ENCODE results near the gene NKIRAS2.

Gene NKIRAS2

DNA sequence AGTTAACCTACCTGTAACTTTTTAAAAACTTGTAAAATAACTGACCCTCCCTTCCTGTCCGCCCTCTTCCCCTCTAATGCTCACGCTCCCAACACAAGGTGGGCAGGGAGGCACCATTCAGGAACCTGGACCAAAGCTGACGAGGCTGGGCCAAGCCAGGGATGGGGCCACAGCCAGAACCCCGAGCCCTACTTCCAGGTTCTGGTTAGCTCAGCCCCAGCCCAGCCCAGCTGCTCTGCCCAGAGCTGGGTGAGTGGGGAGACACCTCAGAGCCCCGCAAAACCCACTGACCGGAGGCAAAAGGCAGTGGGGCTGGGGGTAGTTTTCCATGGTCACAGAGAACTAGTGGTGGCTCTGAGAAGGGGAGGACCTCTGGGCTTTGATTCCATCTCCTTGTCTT is 45.9 kb upstream of the NKIRAS2 start:
- no peak for TF ChIP-seq CTCF (IDR thresholded peaks at IDR 0.05; ENCODE audit: control extremely low read depth, extremely low read depth, low read depth, missing control alignments)
- DNase-seq (ENCODE audit: extremely low spot score): no peak
- CTCF ChIA-PET: interaction anchor here (1.2 to 1.4 kb wide), 2 partner anchors 13 to 207 kb away, joined by 3 read pairs; no protein-coding TSS in a partner anchor
- POLR2A ChIA-PET: no interaction called here

DNA sequence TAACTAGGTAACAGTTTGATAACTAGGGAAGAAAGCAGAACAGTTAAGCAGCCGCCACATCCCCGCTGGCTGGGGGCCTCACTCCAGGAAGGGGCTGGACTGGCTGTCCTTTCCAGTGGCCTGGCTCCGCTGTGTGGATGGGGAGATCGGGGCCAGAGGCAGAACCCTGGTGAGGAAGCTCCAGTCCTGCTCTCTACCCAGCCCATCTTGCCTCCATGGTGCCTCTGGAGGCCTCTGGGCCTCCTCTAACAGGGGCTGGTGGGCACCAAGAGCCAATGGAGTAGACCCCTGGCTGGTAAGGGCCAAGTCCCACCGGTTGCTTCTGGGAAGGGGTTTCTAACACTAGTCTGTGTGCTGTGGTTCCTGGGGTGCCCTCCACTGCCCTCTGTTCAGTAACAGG is 45.2 kb upstream of the NKIRAS2 start:
- ChIA-PET CTCF (interaction anchor here (1.2 kb wide), 1 partner anchor 9 kb away, joined by 3 read pairs; no protein-coding TSS in a partner anchor), POLR2A (no interaction called here)
- DNase-seq (ENCODE audit: extremely low spot score): no peak

GRCh38 chr17:41975099-41976083 is 44.5 kb upstream of the NKIRAS2 start:
- DNase-seq (ENCODE audit: extremely low spot score): no peak
- ChIA-PET CTCF (interaction anchor here (0.9 to 1.5 kb wide), 5 partner anchors 10 to 45 kb away, joined by 3 to 4 read pairs (median 4); partner anchors contain the start of gene NKIRAS2), POLR2A (interaction anchor here (1.8 kb wide), 1 partner anchor 9 kb away, joined by 9 read pairs; the partner anchor contains the start of gene CNP)
- TF ChIP-seq CTCF (IDR thresholded peaks at IDR 0.05; ENCODE audit: control extremely low read depth, extremely low read depth, low read depth, missing control alignments): no peak

More for the DNA sequence above, 45.2 kb upstream of the NKIRAS2 start:
- TF ChIP-seq CTCF (IDR thresholded peaks at IDR 0.05; ENCODE audit: control extremely low read depth, extremely low read depth, low read depth, missing control alignments): no peak

DNA sequence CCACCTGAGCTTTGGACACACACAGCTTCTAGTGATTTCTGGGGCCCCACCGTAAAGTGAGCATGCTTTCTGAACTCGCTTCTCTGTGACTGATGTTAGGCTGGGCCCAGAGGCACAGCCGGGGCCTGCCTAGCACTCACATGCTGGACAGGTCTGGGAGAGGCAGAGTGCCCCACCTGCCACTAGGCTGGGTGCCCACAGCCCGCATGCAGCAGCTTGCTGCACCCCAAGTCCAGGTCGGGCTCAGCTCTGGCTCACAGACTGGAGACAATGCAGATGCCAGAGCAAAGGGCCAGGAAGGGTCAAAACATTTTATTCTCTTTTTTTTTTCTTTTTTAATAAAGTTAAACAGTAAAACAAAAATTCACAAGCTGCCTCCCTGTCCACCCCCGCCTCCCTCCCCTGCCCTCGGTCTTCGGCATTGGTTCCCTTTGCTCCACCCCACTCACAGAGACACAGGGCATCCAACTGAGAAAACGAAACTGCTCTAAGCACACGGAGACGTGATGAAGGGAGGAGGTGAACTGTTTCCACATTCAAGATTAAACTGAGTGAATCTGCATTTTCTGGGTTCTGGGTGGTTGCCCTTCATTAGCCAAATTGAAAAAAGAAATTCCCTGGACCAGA is 43.6 kb upstream of the NKIRAS2 start:
- no peak for TF ChIP-seq CTCF (IDR thresholded peaks at IDR 0.05; ENCODE audit: control extremely low read depth, extremely low read depth, low read depth, missing control alignments)
- ChIA-PET POLR2A (interaction anchor here (1.8 kb wide), 1 partner anchor 9 kb away, joined by 9 read pairs; the partner anchor contains the start of gene CNP), CTCF (interaction anchor here (0.9 to 1.5 kb wide), 5 partner anchors 11 to 44 kb away, joined by 3 to 6 read pairs (median 4); partner anchors contain the start of gene NKIRAS2)
- no peak for DNase-seq (ENCODE audit: extremely low spot score)

- ChIA-PET CTCF (interaction anchor here (1.0 to 1.2 kb wide), 2 partner anchors 11 to 24 kb away, joined by 3 read pairs; partner anchors contain the start of gene CNP), POLR2A (no interaction called here)
- DNase-seq (ENCODE audit: extremely low spot score): no peak
- no peak for TF ChIP-seq CTCF (IDR thresholded peaks at IDR 0.05; ENCODE audit: control extremely low read depth, extremely low read depth, low read depth, missing control alignments)
These were observed 41.9 kb upstream of the NKIRAS2 start for GRCh38 chr17:41977991-41978390.
